ENCODE measurements around the gene NKAP. TPM values are rescaled to one million over a fixed set of nuclear protein-coding genes. Genes with fewer than 3 reads are reported as not detected.
"Not testable (repeated sequence)": the region's sequence is repeated elsewhere in the genome, so short reads cannot be mapped to it uniquely, and the experiment has no call there.

Gene NKAP
- total RNA-seq, 1 experiment from 2014 or later: 2.8 TPM

GRCh38 chrX:119935215-119935874 lies 8.2 kb downstream of the NKAP start:
- DNase-seq (ENCODE audit: low spot score): no peak

GRCh38 chrX:119922391-119922790 lies 21.2 kb downstream of the NKAP start:
- DNase-seq (ENCODE audit: low spot score): not testable (repeated sequence)

GRCh38 chrX:119919835-119920585 lies 23.5 kb downstream of the NKAP start:
- no peak for DNase-seq (ENCODE audit: low spot score)

GRCh38 chrX:119917877-119918276 lies 25.7 kb downstream of the NKAP start:
- no peak for DNase-seq (ENCODE audit: low spot score)

GRCh38 chrX:119916310-119916709 lies 27.2 kb downstream of the NKAP start:
- DNase-seq (ENCODE audit: low spot score): no peak

GRCh38 chrX:119900976-119901375 lies 42.6 kb downstream of the NKAP start:
- DNase-seq (ENCODE audit: low spot score): no peak

- no peak for DNase-seq (ENCODE audit: low spot score)
Measured at GRCh38 chrX:119899125-119899524, 44.4 kb downstream of the NKAP start.

- no peak for DNase-seq (ENCODE audit: low spot score)
Measured at GRCh38 chrX:119895843-119896326, 47.7 kb downstream of the NKAP start, which contains the start of gene AKAP14. Gene AKAP14 (plus strand): TSS chrX:119895893. CDS start chrX:119903224, 7,331 bp downstream.

- DNase-seq (ENCODE audit: low spot score): not testable (repeated sequence)
Measured at GRCh38 chrX:119891961-119892692, 51.4 kb downstream of the NKAP start.

- DNase-seq (ENCODE audit: low spot score): not testable (repeated sequence)
Measured at GRCh38 chrX:119890626-119891025, 52.9 kb downstream of the NKAP start.

GRCh38 chrX:119887721-119888425 lies 55.7 kb downstream of the NKAP start:
- DNase-seq (ENCODE audit: low spot score): peak; percentile 60

GRCh38 chrX:119885554-119886428 lies 57.8 kb downstream of the NKAP start:
- DNase-seq (ENCODE audit: low spot score): peak; percentile 90

- DNase-seq (ENCODE audit: low spot score): peak; percentile 18
Measured at GRCh38 chrX:119880552-119881437, 62.8 kb downstream of the NKAP start.

GRCh38 chrX:119880076-119880475 lies 63.5 kb downstream of the NKAP start:
- no peak for DNase-seq (ENCODE audit: low spot score)

- DNase-seq (ENCODE audit: low spot score): no peak
Measured at GRCh38 chrX:119878740-119879139, 64.8 kb downstream of the NKAP start.

GRCh38 chrX:119871599-119872395 lies 71.8 kb downstream of the NKAP start, which contains the start of the genes NDUFA1 and RNF113A:
Gene NDUFA1 (plus strand): TSS chrX:119871832. CDS start chrX:119871912, 80 bp downstream.
Gene RNF113A (minus strand): TSS chrX:119871733. CDS start chrX:119871613, 120 bp downstream.
- peak; percentile 43 for DNase-seq (ENCODE audit: low spot score)

GRCh38 chrX:119871245-119871598 lies 72.3 kb downstream of the NKAP start:
- DNase-seq (ENCODE audit: low spot score): no peak
